OCI-LY1 (cell line): ENCODE results near the gene MARCHF6.

ENCODE experiments used
- H2AFZ ChIP-seq: fragments of 200-600 bp; sonication (generic), shearing (Covaris generic); 2 replicates; pipeline ENCODE4 v1.6.0; 2014; ENCODE audit warnings: antibody characterized with exemption, mild to moderate bottlenecking, low read length
- H3F3A ChIP-seq: fragments of 200-600 bp; sonication (generic), shearing (Covaris generic); 2 replicates; pipeline ENCODE4 v1.6.0; 2014; ENCODE audit warnings: mild to moderate bottlenecking, antibody characterized with exemption, low read length, moderate library complexity; ENCODE audit not compliant: insufficient read depth
- H3K27ac ChIP-seq: fragments of 200-600 bp; sonication (generic); 2 replicates; pipeline ENCODE4 v1.5.1; 2014; ENCODE audit warnings: low read length, mixed run types, mild to moderate bottlenecking, low read depth; ENCODE audit not compliant: poor library complexity, severe bottlenecking
- H3K27me3 ChIP-seq: fragments of 200-600 bp; sonication (generic); 2 replicates; pipeline ENCODE4 v1.6.0; 2014; ENCODE audit warnings: antibody characterized with exemption, mild to moderate bottlenecking, low read length, moderate library complexity; ENCODE audit not compliant: insufficient read depth
- H3K36me3 ChIP-seq: fragments of 200-600 bp; sonication (generic); 2 replicates; pipeline ENCODE4 v1.6.1; 2014; ENCODE audit warnings: mild to moderate bottlenecking, antibody characterized with exemption, low read length, moderate library complexity, mixed read lengths; ENCODE audit not compliant: insufficient read depth
- H3K4me1 ChIP-seq: fragments of 200-600 bp; sonication (generic); 2 replicates; pipeline ENCODE4 v1.5.1; 2014; ENCODE audit warnings: mild to moderate bottlenecking, low read length, moderate library complexity; ENCODE audit not compliant: insufficient read depth, severe bottlenecking
- H3K4me2 ChIP-seq: fragments of 200-600 bp; sonication (generic), shearing (Covaris generic); 2 replicates; pipeline ENCODE4 v1.6.1; 2014; ENCODE audit warnings: low read length
- H3K4me3 ChIP-seq: fragments of 200-600 bp; sonication (generic); 2 replicates; pipeline ENCODE4 v1.5.1; 2014; ENCODE audit warnings: low read length, low read depth, mild to moderate bottlenecking, mixed read lengths; ENCODE audit not compliant: poor library complexity, severe bottlenecking
- H3K79me2 ChIP-seq: fragments of 200-600 bp; shearing (Covaris generic); 2 replicates; pipeline ENCODE4 v1.6.1; 2016; ENCODE audit warnings: mixed run types, low read length, mixed read lengths; ENCODE audit not compliant: insufficient read depth
- H3K9ac ChIP-seq: fragments of 200-600 bp; sonication (generic), shearing (Covaris generic); 2 replicates; pipeline ENCODE4 v1.6.1; 2014; ENCODE audit warnings: mild to moderate bottlenecking, low read length, mixed read lengths
- H3K9me2 ChIP-seq: fragments of 200-600 bp; sonication (generic), shearing (Covaris generic); 2 replicates; pipeline ENCODE4 v1.6.1; 2014; ENCODE audit warnings: low read depth, mild to moderate bottlenecking, low read length, mixed read lengths
- H3K9me3 ChIP-seq: fragments of 200-600 bp; shearing (Covaris generic); 2 replicates; pipeline ENCODE4 v1.6.1; 2014; ENCODE audit warnings: low read length, mixed read lengths
- H4K20me1 ChIP-seq: fragments of 200-600 bp; sonication (generic), shearing (Covaris generic); 2 replicates; pipeline ENCODE4 v1.6.0; 2016; ENCODE audit warnings: mild to moderate bottlenecking, low read length; ENCODE audit not compliant: insufficient read depth
- EZH2 ChIP-seq: fragments of 200-600 bp; sonication (generic), shearing (Covaris generic); IDR thresholded peaks from 2 replicates; pipeline ENCODE4 v1.8.0; 2017; ENCODE audit warnings: borderline replicate concordance, mixed run types, mild to moderate bottlenecking, antibody characterized with exemption, low read length, moderate library complexity, mixed read lengths
- TF ChIP-seq, protein P1 (sequence below): fragments of 200-600 bp; sonication (generic), shearing (Covaris generic); IDR thresholded peaks from 2 replicates; pipeline ENCODE4 v1.5.1; 2017; ENCODE audit warnings: mild to moderate bottlenecking, antibody characterized with exemption, low read length, moderate library complexity, mixed read lengths

The MARCHF6 gene

DNA sequence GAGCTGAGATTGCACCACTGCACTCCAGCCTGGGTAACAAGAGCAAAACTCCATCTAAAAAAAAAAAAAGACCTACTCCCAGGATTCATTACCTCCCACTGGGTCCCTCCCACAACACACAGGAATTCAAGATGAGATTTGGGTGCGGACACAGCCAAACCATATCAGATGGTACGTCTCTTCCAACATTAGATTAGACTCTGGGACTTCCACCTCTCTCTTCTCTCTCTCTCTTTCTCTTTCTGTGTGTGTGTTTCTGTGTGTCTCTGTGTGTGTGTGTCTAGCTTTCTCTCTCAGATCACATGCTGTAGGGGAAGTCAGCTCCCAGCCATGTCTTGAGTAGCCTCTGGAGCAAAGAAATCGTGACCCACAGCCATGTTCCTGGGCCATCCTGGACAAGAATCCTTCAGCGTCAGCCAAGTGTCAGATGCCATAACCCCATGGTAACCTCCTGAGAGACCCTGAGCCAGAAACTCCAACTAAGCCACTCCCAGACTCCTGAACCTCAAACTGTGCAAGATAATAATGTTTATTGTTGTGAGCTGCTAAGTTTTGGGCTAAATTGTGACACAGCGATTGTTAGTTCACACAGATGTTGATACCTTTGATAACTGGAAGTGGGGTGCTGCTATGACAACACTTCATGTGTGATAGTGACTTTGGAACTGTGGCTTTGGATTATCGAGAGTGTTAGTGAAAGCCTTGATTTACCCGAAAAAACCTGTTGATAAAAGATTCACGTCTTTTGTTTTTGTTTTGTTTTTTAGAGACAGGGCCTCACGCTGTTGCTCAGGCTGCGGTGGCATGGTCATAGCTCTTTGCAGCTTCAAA lies 41.7 kb upstream of the MARCHF6 start:
- H2AFZ ChIP-seq: no peak overlapping the region
- H3F3A ChIP-seq: no peaks in the 10 kb centered on the region
- peaks cover 5% of the 10 kb centered on the region; the same call in 1 of the 2 replicates for H3K27me3 ChIP-seq
- no peaks in the 10 kb centered on the region for H4K20me1 ChIP-seq
- no peak overlapping the region for H3K4me3 ChIP-seq
- H3K36me3 ChIP-seq: no peaks in the 10 kb centered on the region
- TF ChIP-seq, protein P1, sequence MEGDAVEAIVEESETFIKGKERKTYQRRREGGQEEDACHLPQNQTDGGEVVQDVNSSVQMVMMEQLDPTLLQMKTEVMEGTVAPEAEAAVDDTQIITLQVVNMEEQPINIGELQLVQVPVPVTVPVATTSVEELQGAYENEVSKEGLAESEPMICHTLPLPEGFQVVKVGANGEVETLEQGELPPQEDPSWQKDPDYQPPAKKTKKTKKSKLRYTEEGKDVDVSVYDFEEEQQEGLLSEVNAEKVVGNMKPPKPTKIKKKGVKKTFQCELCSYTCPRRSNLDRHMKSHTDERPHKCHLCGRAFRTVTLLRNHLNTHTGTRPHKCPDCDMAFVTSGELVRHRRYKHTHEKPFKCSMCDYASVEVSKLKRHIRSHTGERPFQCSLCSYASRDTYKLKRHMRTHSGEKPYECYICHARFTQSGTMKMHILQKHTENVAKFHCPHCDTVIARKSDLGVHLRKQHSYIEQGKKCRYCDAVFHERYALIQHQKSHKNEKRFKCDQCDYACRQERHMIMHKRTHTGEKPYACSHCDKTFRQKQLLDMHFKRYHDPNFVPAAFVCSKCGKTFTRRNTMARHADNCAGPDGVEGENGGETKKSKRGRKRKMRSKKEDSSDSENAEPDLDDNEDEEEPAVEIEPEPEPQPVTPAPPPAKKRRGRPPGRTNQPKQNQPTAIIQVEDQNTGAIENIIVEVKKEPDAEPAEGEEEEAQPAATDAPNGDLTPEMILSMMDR: no peak
- TF ChIP-seq EZH2: no peak
- H3K4me1 ChIP-seq: peaks cover 7% of the 10 kb centered on the region
- no peak overlapping the region for H3K27ac ChIP-seq
- H3K9ac ChIP-seq: no peak overlapping the region
- no peaks in the 10 kb centered on the region for H3K9me2 ChIP-seq
- no peaks in the 10 kb centered on the region for H3K9me3 ChIP-seq
- H3K79me2 ChIP-seq: no peaks in the 10 kb centered on the region
- H3K4me2 ChIP-seq: no peak overlapping the region

DNA sequence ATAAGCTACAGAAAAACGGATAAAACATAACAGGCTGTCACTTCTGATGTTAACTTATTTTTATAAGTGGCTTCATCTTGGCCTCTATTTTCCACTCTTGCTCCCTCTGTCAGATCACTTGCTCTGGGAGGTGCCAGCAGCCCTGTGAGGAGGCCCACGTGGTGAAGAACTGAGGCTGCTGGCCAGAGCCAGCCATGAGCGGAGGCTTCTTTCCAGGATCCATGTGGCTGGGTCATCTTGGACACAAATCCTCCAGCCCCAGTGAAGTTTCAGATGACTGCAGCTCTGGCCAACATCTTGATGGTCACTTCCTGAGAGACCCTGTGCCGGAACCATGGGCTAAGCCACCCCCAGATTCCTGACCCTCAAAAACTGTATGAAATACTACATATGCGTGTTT lies 38.3 kb upstream of the MARCHF6 start:
- H3K9me3 ChIP-seq: no peaks in the 10 kb centered on the region

DNA sequence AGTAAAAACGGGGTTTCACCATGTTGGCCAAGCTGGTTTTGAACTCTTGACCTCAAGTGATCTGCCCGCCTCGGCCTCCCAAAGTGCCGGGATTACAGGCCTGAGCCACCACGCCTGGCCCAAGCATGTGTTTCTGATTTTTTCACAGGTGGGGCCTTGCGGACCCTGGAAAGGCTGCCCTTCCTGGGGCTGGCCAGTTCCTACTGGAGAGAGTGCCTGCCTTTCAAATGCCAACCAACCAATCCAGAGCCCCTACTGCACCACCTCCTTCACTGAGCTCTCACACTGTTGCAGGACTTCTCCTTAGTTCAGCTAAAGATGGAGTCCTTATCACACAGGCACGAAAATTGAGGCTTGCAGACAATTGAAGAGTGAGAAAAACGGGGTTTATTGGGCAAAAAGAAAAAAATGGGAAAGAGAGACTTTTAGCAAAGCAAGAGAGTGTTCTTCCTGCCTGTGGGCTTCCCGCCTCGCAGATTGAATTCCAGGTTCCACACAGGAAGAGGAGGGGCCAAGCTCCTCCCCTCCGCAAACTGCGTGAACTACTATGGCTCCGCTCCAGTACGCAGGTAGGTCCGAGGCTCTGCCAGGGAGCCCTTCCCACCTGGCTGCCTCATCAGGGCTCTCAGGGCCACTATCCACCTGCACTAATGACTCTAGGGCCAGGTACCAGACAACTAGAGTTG lies 37.5 kb upstream of the MARCHF6 start:
- Histone ChIP-seq H3K9me3 (no peaks in the 10 kb centered on the region), H3K27me3 (no peaks in the 10 kb centered on the region), H3K27ac (no peak overlapping the region), H3K4me3 (no peak overlapping the region), H3K36me3 (no peaks in the 10 kb centered on the region), H3K4me2 (no peak overlapping the region), H3K9me2 (no peaks in the 10 kb centered on the region), H2AFZ (no peak overlapping the region), H3K4me1 (no peaks in the 10 kb centered on the region), H4K20me1 (no peaks in the 10 kb centered on the region), H3K79me2 (no peaks in the 10 kb centered on the region), H3K9ac (no peak overlapping the region), H3F3A (no peaks in the 10 kb centered on the region)
- TF ChIP-seq EZH2: no peak
- TF ChIP-seq, protein P1: no peak

More for the DNA sequence above, 38.3 kb upstream of the MARCHF6 start:
- no peaks in the 10 kb centered on the region for H3K79me2 ChIP-seq
- no peak overlapping the region for H3K4me3 ChIP-seq
- H3K4me2 ChIP-seq: no peak overlapping the region
- H3K9me2 ChIP-seq: no peaks in the 10 kb centered on the region
- H3K27ac ChIP-seq: no peak overlapping the region
- no peaks in the 10 kb centered on the region for H3K4me1 ChIP-seq
- no peaks in the 10 kb centered on the region for H3K36me3 ChIP-seq
- H2AFZ ChIP-seq: no peak overlapping the region
- H3F3A ChIP-seq: no peaks in the 10 kb centered on the region
- H3K9ac ChIP-seq: no peak overlapping the region
- no peaks in the 10 kb centered on the region for H3K27me3 ChIP-seq
- TF ChIP-seq EZH2: no peak
- TF ChIP-seq, protein P1: no peak
- no peaks in the 10 kb centered on the region for H4K20me1 ChIP-seq
